Uterus (tissue), 4 donors: Measurements from ENCODE around the gene SOHLH1. TPM values are rescaled to one million over a fixed set of nuclear protein-coding genes. Genes with fewer than 3 reads are reported as not detected.

Experiments
- DNase-seq, 2 donors: peaks; one replicate each; pipeline ENCODE4 v3.0.0-alpha.2; 2019 to 2020
- H3K27ac ChIP-seq, 2 donors: fragments of 200-600 bp; sonication (generic); 1 replicate in 1 of 2; 2 replicates in 1 of 2; pipeline ENCODE4 v1.5.1; 2016 to 2018
- H3K27me3 ChIP-seq, 2 donors: fragments of 200-600 bp; sonication (generic); one replicate each; pipeline ENCODE4 v1.5.1; 2018 to 2019; ENCODE audit warnings: control low read depth in 1 of 2
- H3K36me3 ChIP-seq, 2 donors: fragments of 200-600 bp; sonication (generic); one replicate each; pipeline ENCODE4 v1.5.1; 2019; ENCODE audit warnings: control low read depth in 1 of 2
- H3K4me1 ChIP-seq, 2 donors: fragments of 200-600 bp; sonication (generic); one replicate each; pipeline ENCODE4 v1.5.1; 2018 to 2019; ENCODE audit warnings: control low read depth in 1 of 2
- H3K4me3 ChIP-seq, 2 donors: fragments of 200-600 bp; sonication (generic); 1 replicate in 1 of 2; 2 replicates in 1 of 2; pipeline ENCODE4 v1.5.1; 2018 to 2019; ENCODE audit warnings: mild to moderate bottlenecking in 1 of 2
- H3K9me3 ChIP-seq, 2 donors: fragments of 200-600 bp; sonication (generic); one replicate each; pipeline ENCODE4 v1.5.1; 2019; ENCODE audit warnings: control low read depth in 1 of 2
- POLR2A ChIP-seq, 2 donors: fragments of 450-650 bp; IDR thresholded peaks; one replicate each; pipeline ENCODE4 v1.6.1; 2016; ENCODE audit warnings: antibody characterized with exemption in 2 of 2, mild to moderate bottlenecking in 1 of 2, moderate library complexity in 1 of 2
- intact Hi-C: fragments of 100-400 bp; cut with DNase I; formaldehyde crosslinking; loops from one replicate; pipeline ENCODE4 v1.15.1; 2023; ENCODE audit warnings: low total_unique reads
- total RNA-seq, 4 donors: library from RNA; depleted of rRNA in 3 of 4; stranded (reverse); fragments of >200 nt in 3 of 4; gene quantifications; one replicate each; pipeline versions ENCODE4 v1.1.0 to v1.2.4, GENCODE V29; 2014 to 2023
- TF ChIP-seq, protein P1 (sequence below), 4 experiments: fragments of 200-600 bp in 2 of 4; fragments of 450-650 bp in 2 of 4; sonication (generic) in 2 of 4; IDR thresholded peaks; one replicate each; pipeline ENCODE4 v1.5.1; 2016 to 2019; ENCODE audit warnings: antibody characterized with exemption in 4 of 4, mild to moderate bottlenecking in 2 of 4, moderate library complexity in 1 of 4
- donor health status: DM: yes; HTN: yes; CAD: no.

The SOHLH1 gene
- total RNA-seq, 4 donors from 2014 or later, result not detected

DNA sequence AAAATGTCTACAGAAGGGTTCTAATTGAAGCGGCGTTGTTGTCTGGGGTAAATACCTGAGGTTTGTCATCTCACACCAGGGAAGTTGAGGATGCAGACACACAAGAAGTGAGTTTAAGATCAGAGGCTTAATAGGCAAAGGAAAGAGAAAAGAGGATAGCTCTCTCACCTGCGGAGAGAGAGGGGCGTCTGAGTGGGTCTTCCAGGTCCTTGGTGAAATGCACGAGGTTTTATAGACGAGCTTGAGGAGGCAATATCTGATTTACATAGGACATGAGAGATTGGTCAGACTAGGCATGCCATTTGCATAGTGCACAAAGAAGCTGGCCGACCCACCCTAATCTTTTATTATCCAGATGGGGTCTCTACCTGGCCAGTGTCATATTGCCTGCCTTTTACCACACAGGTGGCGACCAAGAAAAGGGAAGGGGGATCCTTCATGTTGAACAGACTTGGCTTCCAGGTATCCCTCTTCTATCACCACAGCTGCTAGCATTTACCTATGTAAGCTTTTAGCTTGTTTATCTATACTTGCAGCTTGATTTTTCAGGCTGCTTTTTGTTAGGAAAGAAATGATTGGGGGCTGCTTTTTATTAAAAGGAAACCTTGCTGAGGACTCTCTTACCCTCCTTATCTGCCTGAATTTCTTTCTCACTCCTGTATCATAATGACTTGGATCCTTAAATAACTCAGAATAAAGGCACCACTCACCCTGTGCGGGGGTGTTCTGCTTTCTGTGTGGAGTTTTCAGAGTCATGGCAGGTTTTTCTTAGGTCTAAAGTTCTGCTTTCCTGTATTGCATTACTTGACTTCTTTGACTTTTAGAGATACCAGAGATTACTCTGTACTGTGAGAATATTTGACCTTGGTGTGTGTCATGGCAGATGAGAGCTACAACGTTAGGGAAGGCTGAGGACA, 50.5 kb downstream of the SOHLH1 start:
- no peak for TF ChIP-seq POLR2A (IDR thresholded peaks at IDR 0.05)
- TF ChIP-seq, protein P1, sequence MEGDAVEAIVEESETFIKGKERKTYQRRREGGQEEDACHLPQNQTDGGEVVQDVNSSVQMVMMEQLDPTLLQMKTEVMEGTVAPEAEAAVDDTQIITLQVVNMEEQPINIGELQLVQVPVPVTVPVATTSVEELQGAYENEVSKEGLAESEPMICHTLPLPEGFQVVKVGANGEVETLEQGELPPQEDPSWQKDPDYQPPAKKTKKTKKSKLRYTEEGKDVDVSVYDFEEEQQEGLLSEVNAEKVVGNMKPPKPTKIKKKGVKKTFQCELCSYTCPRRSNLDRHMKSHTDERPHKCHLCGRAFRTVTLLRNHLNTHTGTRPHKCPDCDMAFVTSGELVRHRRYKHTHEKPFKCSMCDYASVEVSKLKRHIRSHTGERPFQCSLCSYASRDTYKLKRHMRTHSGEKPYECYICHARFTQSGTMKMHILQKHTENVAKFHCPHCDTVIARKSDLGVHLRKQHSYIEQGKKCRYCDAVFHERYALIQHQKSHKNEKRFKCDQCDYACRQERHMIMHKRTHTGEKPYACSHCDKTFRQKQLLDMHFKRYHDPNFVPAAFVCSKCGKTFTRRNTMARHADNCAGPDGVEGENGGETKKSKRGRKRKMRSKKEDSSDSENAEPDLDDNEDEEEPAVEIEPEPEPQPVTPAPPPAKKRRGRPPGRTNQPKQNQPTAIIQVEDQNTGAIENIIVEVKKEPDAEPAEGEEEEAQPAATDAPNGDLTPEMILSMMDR (IDR thresholded peaks at IDR 0.05), result no peak
- H3K27ac ChIP-seq, result no peak overlapping the region

DNA sequence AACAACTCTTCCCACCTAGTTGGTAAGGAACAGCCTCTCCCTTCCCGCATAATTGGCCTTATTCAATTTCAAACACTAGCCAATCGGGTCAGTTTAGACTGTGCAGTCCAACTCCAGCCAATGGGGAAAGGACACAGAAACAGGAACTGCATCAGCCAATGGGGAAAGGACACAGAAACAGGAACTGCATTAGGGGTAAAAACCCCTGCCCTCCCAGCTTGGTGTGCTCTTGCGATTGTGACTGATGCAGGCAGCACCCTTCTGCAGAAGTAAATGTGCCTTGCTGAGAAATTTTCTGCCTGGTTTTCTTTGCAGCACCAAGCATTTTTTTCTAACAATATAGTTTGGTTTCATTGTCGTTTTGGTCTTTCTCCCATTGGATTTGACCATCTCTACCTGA, 51.4 kb downstream of the SOHLH1 start:
- TF ChIP-seq POLR2A (IDR thresholded peaks at IDR 0.05), result no peak
- H3K36me3 ChIP-seq, result no peaks in the 10 kb centered on the region
- H3K27ac ChIP-seq, result no peak overlapping the region
- no peaks in the 10 kb centered on the region for H3K4me1 ChIP-seq
- DNase-seq, result no peak
- H3K9me3 ChIP-seq, result peaks cover 0 to 7% of the 10 kb centered on the region in 2 donors
- no peaks in the 10 kb centered on the region for H3K27me3 ChIP-seq
- intact Hi-C loops, result no loop called here
- H3K4me3 ChIP-seq, result no peak overlapping the region

More for the DNA sequence above, 50.5 kb downstream of the SOHLH1 start:
- Histone ChIP-seq H3K4me3 (no peak overlapping the region), H3K4me1 (no peaks in the 10 kb centered on the region), H3K36me3 (no peaks in the 10 kb centered on the region), H3K27me3 (no peaks in the 10 kb centered on the region), H3K9me3 (peaks cover 0 to 7% of the 10 kb centered on the region in 2 donors)
- no peak for DNase-seq
- intact Hi-C loops, result no loop called here

DNA sequence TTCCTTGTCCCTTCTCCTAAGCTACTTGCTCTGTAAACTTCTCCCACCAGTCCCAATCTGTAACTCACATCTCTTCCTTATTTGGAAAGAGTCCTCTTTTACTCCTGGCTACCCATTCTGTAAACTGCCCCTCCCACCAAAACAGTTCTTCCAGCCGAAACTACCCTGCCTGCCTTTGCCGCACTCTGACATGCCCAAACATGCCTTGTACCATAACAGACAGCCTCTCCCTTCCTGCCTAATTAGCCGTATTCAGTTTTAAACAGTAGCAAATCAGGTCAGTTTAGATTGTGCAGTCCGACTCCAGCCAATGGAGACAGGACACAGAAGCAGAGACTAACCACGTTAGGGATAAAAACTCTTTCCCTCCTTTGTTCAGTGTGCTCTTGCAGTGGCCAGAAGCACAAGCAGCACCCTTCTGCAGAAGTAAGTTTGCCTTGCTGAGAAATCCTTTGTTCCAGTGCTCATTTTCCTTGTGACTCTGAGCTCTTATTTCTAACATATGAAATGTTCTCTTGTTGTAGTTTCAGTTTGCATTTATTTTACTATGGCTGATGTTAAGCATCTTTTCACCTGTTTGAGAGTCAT, 54.6 kb downstream of the SOHLH1 start:
- TF ChIP-seq POLR2A (IDR thresholded peaks at IDR 0.05), result no peak
- TF ChIP-seq, protein P1 (IDR thresholded peaks at IDR 0.05), result no peak
- no peak for DNase-seq
- no peak overlapping the region for H3K4me3 ChIP-seq
- H3K4me1 ChIP-seq, result no peaks in the 10 kb centered on the region
- no peak overlapping the region for H3K27ac ChIP-seq
- intact Hi-C loops, result no loop called here
- H3K36me3 ChIP-seq, result no peaks in the 10 kb centered on the region
- peaks cover 0 to 7% of the 10 kb centered on the region in 2 donors for H3K9me3 ChIP-seq
- H3K27me3 ChIP-seq, result no peaks in the 10 kb centered on the region

Other genes starting within 250 kb of the SOHLH1 start
- 10 to 100 TPM in 2 of 4 donors, 1 to 10 TPM in 2; 3.6 to 16.4 (median 10.6) TPM for gene PPP1R26, start 219.7 kb downstream of the SOHLH1 start, total RNA-seq
- gene MRPS2, start 198.8 kb downstream of the SOHLH1 start, total RNA-seq, result 10 to 100 TPM in 3 of 4 donors, 1 to 10 TPM in 1; 9.7 to 28.2 (median 20.1) TPM
- gene LCN1, start 178.0 kb downstream of the SOHLH1 start, total RNA-seq, result 1 to 10 TPM in 1 of 4 donors, not detected in 3; 2.2 TPM
- not detected for gene OBP2A, start 153.4 kb downstream of the SOHLH1 start, total RNA-seq
- gene PAEP, start 137.7 kb downstream of the SOHLH1 start, total RNA-seq, result not detected
- not detected for gene GLT6D1, start 59.9 kb downstream of the SOHLH1 start, total RNA-seq
- gene LCN9, start 36.2 kb downstream of the SOHLH1 start, total RNA-seq, result not detected
- gene KCNT1, start 2.7 kb upstream of the SOHLH1 start, total RNA-seq, result under 1 TPM in 2 of 4 donors, not detected in 2; 0.28 to 0.52 TPM
- gene CAMSAP1, start 208.1 kb upstream of the SOHLH1 start, total RNA-seq, result 10 to 100 TPM; 15.6 to 61.2 (median 43.2) TPM